GM19467 (cell line): ENCODE results near the gene ZFP36L2.
A peak's percentile ranks its signal among the peaks of the same experiment; 100 is the strongest.

Experiments used
- ATAC-seq: cut with Tn5 transposase; IDR thresholded peaks from one replicate; pipeline ENCODE4 v1.9.1; 2021; ENCODE audit warnings: mild to moderate bottlenecking, moderate library complexity; ENCODE audit not compliant: unreplicated experiment

The ZFP36L2 gene

DNA sequence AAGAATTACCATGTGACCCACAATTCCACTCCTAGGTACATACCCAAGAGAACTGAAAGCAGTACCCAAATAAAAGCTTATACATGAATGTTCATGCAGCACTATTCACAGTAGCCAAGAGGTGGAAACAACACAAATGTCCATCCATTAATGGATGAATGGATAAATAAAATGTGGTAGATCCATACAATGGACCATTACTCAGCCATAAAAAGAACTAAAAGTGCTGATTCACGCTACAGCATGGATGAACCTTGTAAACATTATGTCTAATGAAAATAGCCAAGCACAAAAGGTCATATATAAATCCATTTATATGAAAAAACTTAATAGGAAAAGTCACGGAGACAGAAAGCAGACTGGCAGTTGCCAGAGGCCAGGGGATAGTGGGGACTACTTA, 23.6 kb upstream of the ZFP36L2 start:
- ATAC-seq: no peak

DNA sequence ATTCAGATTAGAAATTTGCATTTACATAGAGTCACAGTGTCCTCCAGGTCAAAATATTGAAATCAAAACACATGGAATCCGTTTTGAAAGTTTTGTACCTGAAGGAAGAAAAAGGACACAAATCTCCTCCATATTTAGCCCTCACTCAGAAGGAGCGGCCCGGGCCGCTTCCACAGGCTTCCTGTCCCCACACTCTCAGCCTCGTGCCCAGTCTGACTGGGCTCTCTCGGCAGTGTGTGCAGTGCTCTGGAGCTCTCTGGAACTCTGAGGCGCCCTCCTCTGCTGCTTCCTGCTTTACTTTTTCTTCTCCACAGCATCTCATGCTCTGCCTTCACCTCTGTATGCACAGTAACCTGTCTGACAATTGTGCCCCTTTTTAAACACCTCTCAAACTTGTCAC, 22.2 kb upstream of the ZFP36L2 start:
- no peak for ATAC-seq

DNA sequence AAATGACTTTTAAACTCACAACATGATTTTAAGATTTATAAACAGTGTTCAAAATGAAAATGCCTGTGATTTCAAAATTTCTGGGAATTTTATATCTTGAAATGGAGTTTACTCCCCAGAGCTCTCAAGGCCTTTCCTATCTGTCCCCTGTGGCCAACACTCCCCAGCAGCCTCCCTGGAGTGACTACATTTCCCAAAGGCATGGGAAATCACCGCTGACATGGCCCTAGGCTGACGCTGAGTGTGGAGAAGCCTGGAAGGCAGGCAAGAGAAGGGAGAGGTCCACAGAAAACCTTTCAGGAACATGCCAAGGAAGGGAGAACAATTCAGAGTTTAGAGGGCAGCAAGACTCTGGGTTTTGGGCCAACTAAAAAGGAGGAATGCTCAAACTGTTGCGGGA, 20.2 kb upstream of the ZFP36L2 start:
- ATAC-seq: no peak

DNA sequence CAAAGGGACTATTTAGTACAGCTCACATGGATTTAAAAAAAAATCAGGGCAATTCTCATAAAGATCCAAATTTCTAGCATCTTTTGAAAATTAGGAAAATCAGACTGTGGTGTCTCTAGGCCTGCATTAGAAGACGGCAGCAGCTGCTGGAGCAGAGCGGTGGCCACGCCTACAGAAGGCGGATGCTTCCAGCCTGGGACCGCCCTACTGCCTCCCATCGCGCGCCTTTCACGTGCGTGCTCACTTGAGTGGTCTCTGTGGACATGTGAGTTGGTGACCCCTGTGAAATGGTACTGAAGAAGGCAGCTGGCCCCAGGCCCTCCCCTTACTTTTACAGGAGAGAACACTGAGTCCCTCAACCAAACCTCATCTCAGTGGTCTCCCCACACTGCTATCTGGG, 15.2 kb upstream of the ZFP36L2 start:
- ATAC-seq: no peak

DNA sequence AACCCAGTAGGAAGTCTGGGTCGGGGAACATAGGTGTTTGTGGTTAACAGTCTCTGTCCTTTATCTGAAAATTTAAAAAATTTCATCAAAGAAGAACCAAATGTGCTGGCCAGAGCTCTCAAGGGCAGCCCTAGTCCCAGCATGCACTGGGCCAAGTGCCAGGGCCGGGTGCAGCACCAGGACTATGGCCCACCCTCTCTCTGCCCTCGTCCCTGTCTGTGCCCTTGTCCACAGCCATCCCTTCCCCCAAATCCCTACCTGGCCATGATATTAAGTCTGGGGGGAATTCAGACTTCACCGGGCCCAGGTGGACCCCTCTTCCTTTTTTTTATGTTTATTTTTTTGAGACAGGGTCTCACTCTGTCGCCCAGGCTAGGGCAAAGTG, 14.4 kb upstream of the ZFP36L2 start:
- ATAC-seq: no peak

DNA sequence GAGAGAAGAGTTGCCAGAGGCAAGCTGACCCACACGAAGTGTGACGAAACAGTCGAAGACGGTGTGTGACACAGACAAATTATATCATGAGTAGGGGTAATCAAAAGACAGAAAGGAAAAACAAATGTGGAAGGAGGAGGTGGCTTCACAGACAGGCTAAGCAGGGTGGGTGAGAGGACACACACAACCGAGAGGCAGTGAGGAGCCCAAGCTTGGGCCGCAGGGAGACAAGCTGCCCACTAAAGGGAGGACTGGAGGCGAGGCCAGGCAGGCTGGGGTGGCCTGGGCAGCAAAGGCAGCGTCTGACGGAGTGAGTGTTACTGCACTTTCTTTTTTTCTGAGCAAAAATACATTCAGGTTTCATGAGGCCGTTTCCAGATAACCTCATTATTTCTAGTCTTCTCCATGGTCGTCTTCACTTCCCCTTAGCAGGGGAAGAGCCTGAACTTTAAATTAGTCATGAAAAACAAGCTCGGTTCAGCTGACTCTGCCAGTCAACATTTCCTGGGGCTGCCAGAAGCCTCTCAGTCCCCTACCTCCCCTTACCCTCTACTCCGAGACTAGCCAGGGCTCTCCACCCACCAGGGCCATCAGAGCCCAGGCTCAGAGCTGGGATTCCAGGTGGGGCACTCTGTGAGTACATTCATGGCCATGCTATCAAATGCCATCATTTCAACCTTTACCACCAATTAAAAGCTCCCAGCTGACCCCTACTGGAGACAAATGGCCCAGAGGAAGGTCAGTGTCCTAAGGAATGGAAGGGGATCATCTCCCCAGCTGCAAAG, 13.8 kb upstream of the ZFP36L2 start:
- ATAC-seq: no peak

DNA sequence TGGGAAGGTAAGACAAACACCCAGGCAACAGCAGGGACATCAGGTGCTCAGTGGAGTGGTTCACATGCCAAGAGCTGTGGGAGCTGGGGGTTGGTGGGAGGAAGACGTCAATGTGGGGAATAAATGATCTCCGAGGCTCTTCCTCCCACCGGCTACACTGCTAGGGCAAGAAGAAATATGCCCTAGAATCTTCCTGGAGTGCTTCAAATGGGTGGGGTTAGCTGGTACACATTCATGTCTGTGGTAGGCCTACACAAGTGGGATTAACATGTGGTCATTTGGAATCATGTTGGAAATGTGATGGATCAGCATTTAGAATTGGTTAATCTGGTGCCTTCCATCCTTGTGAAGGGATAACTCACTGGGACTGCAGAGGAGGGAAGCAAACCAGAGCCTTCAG, 12.4 kb upstream of the ZFP36L2 start:
- no peak for ATAC-seq

DNA sequence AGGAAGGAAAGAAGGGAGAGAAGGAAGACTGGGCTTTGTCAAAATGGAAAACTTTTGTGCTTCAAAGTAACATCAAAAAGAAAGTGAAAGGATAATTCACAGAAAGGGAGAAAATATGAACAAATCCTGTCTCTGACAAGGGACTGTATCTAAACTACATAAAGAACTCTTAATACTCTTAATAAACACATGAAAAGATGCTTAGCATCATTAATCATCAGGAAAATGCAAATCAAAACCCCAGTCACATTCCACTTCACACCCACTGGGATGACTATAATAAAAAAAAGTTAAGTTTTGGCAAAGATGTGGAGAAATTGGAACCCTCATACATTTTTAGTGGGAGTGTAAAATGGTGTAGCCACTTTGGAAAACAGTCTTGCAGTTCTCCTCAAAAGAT, 11.8 kb upstream of the ZFP36L2 start:
- no peak for ATAC-seq

DNA sequence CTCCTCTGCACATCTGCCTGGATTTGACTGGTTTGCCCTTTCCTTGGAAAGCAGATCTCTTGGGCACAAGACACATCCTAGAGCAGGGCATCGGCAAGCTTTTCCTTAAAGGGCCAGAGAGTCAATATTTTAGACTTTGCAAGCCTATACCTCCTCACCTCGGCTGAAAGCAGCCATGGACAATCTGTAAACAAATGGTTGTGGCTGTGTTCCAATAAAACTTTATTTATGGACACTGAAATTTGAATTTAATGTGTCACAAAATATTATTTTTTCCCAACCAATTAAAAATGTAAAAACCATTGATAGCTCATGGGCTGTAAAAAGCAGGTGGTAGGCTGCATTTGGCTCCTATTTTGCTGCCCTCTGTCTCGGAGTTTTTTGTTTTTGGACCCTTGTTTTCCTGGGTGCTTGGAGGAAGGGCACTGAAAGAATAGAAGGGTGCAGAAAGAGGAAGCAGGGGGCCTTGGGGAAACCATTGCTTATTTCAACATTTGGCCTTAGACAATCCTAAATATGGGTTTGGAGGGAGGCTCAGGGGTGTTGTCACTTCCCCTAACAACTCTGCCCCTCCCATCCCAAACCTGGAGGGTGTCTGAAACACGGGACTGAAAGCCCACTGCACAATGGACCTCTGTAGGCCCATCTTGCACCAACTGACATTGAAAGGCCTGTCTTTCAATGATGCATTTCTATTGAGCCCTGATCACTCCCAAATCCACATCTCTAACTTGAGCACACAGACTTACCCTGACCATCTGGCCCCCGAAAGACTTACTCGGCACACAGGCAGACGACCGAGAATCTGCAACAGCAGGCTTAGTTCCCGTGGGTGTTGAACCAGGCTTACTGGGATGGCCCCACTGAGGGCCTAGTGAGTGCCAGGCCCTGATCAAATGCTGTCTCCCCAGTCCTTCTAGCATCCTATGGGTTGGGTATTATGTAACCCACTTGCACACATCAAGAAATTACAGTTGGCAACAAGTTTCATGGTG, 7.1 kb upstream of the ZFP36L2 start:
- no peak for ATAC-seq

DNA sequence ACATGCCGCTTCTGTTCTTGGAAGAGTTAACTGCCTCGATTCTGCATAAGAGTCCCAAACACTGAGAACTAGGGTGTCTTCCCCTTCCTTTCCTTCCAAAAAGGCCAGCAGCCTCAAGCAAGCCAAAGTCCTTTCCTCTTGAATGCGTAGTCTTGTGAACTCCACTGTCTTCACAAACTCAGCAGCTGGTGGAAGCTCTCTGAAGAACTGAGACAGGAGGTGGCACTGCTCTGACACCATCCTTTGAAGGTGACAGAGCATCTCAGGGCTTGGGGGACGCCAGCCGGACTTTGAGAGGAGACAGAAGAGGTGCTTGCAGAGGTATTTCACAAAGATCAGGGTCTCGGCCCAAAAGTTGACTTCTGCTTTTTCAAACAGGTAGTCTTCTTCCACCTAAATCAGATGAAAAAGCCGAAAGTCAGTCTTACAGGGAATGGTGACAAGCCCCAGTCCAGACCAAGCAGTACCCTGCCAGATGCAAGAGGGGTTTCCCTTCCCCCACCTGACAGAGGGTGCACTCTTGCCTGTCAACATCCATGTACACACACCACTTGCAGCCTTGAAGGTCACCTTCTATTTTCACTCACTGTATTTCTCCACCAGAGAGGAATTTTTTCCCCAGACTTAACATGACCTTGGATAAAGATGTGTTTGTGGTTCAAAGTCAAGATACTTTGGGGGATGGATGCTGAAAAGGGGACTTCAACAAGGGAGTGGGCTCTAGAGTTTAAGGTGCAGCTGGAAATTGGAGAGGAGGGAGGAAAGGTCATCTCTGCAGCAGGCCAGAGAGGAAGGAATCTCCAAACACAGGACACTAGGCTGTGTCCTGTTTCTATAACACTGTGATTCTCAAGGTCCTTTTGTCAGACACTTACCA, 4.8 kb upstream of the ZFP36L2 start:
- no peak for ATAC-seq

DNA sequence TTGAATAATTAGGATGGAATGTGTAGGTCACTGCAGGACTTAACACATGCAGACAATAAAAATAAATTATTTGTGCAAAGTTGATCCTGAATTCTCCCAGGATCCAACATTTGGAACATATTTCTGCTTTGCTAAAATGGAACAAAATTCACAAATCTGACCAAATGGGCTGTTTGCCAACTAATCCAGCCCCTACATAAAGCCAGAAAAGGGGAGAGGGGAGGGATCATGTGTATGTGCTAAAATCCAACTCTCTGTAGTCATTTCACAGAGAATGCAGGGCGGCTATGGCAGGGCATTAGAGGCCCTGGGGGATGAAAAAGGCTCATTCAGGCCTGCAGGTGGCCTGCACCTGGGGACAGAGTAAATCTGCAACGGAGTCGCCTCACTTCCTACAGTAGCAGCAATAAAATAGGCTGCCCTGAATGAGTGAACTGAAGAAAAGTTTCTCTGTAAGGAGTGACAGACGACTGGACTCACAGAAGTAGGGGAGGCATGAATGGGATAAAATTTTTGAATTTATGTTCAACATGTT, 4.0 kb upstream of the ZFP36L2 start:
- no peak for ATAC-seq

DNA sequence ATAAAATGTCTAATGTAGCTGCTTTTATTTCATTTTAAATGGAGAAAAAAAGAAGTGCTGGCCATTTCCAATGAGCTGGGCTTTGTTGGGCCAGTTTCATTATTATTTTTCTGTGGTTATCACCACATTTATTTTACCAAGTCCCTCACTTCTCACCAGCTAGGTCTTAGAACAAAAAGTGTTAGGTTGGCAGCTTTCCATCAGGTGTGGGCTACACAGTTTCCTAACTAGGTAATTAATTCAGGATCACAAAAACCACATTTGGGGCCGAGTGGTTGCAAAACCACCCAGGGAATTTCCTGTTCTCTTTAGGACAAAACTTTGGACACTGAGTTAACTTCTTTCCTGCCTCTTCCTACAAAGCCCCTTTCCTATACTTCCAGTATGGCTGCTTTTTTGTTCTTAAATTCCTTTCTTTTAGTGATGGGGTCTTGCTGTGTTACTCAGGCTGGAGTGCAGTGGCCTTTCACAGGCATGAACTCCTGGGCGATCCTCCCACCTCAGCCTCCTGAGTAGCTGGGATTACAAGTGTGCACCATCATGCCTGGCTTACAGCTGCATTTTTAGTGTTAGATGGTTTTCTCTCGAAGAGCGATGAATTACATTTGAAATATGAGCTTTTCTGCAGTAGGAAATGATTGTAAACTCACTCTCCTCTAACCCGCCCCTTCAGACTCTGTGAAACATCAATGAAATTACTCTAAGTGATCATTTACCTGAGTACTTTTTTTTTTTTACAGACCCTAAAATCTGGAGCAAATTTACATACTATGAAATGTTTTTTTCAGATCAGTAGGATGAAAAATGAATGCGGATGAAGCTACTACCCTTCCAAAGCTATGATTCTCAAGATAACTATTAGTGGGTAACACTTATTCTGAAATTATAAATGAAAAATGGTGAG, 2.6 kb upstream of the ZFP36L2 start:
- ATAC-seq: no peak

DNA sequence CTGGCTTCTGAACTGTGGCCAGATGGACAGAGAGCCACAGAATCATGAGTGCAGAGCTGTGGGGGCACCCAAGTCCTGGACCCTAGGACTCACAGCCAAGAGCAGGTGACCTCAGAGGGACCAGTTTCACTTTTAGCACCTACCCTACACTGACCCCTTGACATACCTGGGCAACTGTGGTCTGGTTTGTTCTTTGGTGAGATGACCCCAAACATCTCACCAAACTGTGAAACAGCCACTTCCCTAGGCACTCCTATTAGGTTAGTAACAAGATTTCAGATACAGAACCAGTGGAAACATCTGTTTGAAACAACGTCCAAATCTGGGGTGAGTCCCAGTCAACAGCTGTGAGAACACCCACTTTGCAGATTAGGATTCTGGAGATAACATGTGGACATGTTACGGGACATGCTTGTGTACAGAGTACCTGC, 1.9 kb upstream of the ZFP36L2 start:
- no peak for ATAC-seq

DNA sequence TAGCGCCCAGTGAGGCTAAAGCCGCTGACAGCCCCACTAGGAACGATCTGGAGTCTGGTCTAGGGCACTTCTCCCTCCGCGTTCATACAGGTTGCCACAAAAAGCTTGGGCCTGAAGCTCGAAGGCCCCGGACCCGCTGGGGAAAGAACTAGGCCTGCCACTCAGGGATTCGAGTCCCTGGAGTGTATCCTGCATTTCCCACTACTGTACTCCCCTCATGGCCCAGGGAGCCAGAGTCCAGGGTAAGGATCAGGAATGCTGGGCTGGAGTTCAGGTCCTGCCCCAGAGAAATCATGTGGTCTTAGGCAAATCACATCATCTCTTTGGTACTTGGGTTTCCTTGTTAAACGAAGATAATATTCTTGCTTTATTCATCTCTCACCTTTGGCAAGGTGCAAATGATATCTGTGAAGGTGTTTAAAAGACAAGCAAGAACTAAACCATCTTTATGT, 1.4 kb upstream of the ZFP36L2 start:
- ATAC-seq: no peak

DNA sequence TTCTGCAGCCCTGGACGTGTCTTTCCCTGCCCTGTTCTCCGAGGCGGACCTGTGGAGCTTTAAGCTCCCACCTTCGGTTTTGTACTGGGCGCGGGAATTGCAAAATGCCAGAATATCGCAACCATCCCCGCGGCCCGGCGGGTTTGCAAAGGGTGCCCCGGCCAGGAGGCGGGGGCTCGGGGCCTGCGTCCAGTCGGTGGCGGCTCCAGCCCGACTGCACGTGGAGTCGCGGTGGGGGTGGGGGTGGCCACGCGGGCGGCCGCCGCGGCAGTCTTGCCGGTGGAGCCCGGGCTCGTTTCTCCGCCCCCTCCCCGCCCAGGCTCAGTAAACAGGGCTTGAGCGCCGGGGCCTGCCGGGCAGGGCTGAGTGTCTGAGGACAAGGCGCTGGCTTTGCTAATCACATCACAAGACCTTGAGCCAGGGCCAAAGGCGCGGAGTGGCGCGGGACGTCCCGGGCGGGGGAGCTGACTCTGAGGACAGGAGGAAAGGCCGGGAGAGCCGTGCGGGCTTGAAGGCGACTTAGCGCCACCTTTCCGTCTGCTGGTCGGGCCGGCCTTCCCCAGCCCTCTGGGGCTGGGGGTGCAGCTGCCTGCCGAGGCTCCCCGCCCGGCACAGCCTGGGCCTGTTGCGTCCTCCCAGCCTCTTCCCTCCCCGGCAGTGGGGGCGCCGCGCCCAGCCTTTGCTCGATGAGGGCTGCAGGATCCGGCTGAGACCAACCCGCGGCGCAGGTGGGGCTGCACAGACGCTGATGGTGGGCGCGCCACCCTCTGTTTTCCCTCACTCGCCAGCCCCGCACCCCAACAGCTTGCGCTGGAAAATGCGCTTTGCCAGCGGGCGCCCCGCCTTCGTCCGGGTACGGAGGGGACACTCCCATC, 786 bp upstream of the ZFP36L2 start:
- ATAC-seq: peak; percentile 10

DNA sequence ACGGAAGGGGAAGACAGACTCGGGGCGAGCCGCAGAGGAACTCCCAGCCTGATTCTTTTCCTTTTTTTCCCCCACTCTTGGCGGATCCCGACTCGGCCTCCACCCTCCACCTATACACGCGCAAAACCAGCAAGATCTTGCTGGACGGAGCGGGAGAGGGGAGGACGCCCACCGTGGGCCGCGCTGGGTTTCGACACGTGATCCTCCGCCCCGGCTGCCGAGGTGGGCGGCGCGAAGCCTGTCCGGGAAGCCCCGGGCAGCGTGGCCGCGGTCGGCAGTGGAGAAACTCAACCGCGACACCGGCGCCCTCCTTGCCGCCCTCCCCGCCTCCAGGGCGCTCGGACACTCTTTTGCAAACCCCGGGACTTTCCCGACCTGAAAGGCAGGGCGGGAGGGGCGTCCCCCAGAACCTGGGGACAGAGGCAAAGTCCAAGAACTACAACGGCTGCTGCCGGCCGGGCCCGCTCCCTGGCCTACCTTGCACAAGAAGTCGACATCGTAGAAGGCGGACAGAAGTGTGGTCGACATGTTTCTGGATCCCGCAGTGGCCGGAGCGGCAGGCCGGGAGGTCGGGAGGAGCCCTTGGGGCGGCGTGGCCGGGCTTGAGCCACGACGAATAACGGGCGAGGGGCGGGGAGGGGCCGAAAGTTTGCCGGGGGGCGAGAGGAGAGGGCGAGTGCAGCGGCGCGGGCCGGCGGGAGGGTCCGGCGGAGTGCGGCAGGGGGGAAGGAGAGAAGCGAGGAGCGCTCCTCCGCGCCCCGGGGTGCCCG, 433 bp downstream of the ZFP36L2 start:
- peak; percentile 25 for ATAC-seq

DNA sequence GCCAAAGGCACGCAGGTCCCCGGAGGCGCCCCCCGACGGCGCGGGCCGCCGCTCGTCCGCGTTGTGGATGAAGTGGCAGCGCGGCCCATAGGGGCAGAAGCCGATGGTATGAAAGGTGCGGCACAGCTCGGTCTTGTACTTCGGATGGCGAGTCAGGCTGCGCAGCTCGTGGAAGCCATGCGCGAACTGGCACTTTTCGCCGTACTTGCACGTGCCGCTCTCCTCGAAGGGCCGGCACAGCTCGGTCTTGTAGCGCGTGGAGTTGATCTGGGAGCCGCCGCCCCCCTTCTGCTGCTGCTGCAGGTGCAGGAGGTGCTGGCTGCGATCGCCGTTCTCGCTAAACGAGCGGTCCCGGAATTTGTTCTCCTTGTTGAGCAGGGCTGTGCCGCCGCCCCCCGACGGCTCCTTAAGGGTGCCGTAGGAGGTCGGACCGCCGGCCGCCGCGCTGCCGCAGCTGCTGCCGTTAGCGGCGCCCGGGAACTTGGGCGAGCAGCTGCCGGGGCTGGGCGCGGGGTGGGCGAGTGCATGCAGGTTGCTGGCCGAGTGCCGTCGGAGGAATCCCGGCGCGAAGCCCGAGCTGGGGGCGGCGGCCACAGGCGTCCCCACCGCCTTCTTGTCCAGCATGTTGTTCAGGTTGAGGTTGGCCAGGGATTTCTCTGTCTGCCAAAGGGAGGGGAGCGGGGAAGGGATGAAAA, 1.2 kb downstream of the ZFP36L2 start:
- ATAC-seq: no peak
